Hematopoietic multipotent progenitor cell treated with erythropoietin and hydrocortisone succinate and interleukin-3 and kit ligand, for 8 days (in vitro differentiated cells): ENCODE data around the gene ISOC1.

Experiments used
- DNase-seq: peaks from one replicate; pipeline ENCODE4 v3.0.0-alpha.2; 2015

ISOC1 gene

DNA sequence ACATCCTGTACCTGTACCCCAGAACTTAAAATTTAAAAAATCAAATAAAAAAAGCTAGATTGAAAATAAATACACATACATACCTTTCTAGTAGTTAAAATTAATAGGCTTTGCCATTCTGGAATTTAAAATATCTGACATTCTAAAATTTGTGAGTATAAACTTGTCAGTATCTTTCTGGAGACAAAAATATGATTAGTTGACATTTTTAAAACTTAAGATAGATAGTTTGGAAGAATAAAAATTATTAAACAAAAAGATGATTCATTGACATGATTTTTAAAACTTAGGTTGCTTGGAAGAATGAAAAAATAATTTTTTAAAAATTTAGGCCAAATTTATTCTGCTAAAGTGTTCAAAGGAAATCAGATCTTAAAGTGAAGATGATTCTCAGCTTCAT is 43.1 kb downstream of the ISOC1 start:
- DNase-seq, result no peak

DNA sequence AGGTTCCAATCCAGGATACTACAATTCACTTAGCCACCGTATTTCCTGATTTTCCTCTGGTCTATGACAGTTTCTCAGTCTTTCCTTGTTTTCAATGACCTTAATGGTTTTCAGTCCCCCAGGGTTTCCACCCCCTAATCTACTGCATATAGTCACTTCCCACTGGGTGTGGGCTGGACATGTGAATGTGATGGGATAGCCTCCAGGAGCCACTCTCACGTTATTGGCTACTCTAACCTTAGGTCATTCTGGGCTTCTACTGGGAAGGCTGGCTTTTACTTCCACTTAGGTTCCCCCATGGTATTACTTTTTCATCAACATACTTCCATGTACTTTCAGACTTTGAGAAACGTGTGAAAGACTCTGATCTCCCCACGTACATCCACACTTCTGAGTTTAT is 46.5 kb downstream of the ISOC1 start:
- DNase-seq, result no peak

DNA sequence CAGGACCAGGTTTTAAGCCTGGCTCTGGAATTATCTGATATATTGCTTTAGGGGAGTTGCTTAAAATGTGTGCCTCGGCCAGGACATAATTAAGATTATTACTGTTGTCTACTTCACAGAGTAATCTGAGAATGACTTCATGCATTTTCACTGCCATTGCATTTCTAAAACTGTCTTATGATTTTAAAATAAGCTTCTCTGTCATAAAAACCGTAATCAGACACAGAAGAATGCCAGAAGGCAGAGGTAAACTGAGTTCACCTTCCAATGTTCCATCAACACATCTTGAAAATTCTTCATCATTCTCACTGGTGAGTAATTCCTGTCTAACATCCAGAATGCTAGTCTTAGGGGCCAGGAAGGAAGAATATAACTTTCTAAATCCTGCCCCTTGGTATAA is 47.1 kb downstream of the ISOC1 start:
- DNase-seq, result no peak

GRCh38 chr5:129155876-129156275 is 61.3 kb downstream of the ISOC1 start:
- no peak for DNase-seq

GRCh38 chr5:129161830-129162229 is 67.3 kb downstream of the ISOC1 start:
- DNase-seq, result no peak
